HG02759 (cell line): ENCODE data around the gene CACNA1B.
"Not testable (repeated sequence)": the region's sequence is repeated elsewhere in the genome, so short reads cannot be mapped to it uniquely, and the experiment has no call there.

Experiments
- ATAC-seq: cut with Tn5 transposase; IDR thresholded peaks from one replicate; pipeline ENCODE4 v1.9.1; 2021; ENCODE audit warnings: mild to moderate bottlenecking, moderate library complexity; ENCODE audit not compliant: unreplicated experiment

Gene CACNA1B

DNA sequence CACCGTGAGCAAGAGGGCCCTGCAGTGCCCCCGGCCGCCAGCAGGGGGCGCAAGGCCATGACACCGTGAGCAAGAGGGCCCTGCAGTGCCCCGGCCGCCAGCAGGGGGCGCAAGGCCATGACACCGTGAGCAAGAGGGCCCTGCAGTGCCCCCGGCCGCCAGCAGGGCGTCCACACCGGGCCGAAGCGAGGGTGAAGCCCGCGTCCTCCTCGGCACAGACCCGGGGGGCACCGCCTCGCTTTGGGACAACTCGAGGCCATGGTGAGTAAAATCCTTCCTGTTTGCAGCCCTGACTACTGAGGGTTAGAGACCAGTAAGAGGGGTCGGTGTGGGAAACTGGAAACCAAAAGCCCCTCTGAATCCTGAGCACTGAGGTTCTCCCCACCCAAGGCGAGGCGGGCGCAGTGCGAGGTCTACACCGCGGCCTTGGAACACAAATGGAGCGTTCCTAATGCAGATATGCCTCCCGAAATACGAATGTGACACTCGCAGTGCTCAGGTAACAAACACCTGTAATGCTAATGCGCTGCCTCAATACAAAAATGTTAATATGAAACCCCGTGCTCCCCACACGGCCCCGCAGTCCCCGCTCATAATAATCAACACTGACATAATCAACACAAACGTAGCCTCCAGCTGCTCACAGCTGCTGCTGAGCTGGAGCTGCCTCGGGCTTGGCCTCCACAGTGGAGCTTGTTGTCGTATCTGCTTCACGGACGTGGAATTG lies 249.4 kb downstream of the CACNA1B start:
- not testable (repeated sequence) for ATAC-seq

DNA sequence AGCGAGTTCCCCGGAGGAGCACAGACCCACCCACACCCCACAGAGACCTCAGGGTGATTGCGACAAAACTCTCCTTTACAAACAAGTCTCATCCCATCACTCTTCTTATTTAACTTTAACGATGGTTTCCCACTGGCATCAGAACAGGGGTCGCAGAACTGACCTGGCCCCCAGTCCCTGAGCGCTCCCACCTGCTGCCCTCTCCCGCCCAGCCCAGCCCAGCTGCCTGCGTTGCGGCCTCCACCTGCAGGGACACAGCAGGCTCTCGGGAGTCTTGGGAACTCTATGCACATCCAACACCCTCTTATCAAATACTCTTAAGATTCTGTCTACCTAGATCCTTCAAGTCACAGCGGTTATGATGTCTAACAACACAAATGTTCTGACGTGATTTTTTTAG lies 250.4 kb downstream of the CACNA1B start:
- ATAC-seq = not testable (repeated sequence)

DNA sequence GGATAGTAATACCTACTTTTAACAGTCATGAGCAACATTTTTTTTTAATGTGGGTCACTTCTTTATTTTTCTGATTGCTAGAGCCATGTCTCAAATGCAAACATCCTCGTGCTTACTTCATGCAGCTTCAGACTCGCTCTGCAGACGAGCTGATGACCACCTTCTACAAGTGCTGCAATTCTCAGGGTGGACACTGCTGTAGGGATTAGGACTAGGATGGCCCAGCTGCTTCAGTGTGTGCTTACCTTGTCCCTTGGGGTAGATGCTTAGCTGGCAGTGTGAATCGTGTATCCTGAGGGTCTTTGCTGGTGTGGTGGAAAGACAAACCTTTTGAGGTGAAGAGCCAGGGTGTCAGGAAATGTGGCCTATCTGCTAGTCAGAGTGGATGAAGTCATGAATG lies 251.7 kb downstream of the CACNA1B start:
- ATAC-seq = not testable (repeated sequence)

DNA sequence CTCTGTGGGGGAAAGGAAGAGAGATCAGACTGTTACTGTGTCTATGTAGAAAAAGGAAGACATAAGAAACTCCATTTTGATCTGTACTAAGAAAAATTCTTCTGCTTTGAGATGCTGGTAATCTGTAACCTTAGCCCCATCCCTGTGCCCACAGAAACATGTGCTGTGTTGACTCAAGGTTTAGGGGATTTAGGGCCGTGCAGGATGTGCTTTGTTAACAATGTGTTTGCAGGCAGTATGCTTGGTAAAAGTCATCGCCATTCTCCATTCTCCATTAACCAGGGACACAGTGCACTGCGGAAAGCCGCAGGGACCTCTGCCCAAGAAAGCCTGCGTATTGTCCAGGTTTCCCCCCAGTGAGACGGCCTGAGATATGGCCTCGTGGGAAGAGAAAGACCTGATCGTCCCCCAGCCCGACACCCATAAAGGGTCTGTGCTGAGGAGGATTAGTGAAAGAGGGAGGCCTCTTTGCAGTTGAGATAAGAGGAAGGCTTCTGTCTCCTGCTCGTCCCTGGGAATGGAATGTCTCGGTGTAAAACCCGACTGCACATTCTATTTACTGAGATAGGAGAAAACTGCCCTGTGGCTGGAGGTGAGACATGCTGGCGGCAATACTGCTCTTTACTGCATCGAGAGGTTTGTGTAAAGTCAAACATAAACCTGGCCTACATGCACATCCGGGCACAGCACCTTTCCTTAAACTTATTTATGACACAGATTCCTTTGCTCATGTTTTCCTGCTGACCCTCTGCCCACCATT lies 255.5 kb downstream of the CACNA1B start:
- ATAC-seq = not testable (repeated sequence)

DNA sequence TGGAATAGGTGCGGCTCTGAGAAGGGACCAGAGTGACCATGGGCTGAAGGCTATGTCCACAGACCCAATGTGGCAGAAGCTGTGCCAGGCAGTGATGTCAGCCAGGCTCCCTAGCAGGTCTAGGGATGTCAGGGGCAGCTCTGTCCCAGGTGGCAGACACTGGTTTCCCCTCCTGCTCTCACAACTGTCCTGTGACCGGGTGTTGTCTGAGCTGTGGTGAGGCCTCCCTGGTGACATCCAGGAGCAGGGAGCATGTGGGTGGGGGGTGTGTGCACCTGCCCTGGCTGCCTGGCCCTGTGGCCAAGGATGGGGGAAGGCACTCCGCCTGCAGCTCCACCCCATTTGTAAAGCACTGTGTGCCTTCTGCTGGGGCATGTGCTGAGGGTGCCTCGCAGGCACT lies 257.0 kb downstream of the CACNA1B start:
- ATAC-seq = not testable (repeated sequence)

DNA sequence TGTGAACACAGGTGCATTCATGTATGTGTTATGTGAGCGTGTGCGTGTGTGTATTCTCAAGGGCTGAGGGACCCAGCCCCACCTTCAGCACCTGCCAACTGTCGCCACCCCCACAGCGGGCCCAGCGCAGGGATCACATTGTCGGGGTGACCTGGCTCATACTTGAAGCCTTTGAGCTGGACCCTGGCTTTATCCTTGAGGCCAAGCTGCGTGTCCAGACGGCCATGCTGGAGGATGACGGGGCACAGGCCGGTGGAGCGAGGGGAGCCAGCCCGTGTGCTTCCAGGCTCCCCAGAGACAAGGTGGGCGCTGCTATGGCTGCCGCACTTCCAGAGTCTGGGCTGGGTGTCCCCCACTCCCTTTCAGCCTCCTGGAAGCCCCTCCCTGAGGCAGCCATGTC lies 261.5 kb downstream of the CACNA1B start:
- ATAC-seq = not testable (repeated sequence)

DNA sequence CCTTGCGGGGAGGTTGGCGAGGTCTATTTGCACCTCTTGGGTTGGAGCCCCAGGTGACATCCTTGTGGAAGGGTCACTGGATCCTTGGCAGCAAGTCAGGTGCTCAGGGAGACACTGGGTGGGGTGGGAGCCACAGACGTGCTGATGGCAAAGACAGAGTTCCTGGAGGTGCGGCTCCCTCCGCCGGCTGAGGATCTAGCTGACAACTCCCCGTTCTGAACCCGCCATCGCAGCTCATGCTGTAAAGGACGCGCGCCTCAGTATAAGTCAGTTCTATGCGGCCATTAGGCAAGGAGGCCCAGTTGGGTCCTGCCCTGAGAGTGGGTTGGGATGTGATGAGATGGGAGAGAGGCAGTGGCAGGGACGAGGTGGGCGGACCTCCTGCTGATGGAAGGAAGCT lies 263.4 kb downstream of the CACNA1B start:
- ATAC-seq = not testable (repeated sequence)

DNA sequence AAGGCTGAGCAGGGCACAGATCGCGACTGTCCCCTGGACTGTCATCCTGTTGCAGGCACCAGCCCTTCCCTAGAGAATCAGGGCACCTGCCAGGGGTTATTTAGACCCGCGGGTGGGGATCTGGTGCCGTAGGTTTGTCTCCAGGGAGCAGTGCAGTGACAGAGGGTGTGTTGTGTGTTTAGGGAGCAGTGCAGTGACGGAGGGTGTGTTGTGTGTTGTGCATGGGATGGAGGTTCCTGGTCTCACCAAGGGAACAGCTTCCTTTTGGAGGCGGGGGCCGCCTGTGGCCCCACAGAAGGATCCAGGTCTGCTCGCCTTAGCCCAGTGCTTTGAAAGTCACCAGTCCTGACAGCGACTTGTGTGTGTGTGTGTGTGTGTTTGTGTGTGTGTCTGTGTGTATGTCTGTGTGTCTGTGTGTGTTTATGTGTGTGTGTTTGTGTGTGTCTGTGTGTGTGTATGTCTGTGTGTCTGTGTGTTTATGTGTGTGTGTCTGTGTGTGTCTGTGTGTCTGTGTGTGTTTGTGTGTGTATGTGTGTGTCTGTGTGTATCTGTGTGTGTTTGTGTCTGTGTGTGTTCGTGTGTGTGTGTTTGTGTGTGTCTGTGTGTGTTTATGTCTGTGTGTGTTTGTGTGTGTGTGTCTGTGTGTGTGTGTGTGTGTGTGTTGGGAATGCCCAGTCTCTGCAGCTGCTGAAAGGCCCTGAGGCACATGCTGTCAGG lies 265.1 kb downstream of the CACNA1B start:
- not testable (repeated sequence) for ATAC-seq

DNA sequence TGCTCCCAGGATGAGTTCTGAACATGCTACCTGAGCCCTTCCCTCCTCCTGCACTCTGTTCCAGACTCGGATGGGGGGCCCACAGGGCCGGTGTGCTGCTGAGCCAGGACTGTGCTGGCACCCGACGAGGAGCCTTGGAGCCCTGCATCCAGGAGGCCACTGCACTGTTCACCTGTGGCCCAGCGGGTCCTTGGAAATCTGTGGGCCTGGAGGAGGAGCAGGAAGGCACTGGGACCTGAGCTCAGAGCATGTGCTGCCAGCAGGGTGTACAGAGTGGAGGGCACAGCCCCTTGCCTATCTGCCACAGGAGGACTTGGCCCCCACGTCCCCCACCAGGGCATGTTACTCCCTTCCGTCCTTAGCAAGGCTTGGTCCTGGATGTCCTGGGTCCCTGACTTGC lies 265.9 kb downstream of the CACNA1B start:
- ATAC-seq = not testable (repeated sequence)

DNA sequence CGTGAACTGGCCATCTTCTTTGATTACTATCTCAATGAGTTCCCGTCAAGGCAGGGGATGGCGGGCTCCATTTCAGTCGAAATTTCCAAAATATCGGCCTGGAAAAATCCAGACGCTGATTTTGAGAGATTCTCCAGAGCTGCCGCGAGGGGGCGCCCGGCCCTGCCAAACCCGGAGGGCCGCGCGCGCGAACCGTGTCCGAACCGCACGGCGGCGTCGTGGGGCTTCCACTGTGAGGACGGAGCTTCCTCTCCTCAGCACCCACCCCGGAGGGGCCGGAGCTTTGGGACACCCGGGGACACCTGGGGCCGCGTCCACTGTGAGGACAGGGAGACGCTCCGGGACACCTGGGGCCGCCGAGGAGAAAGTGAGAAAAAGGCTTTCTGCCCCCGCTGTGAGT lies 270.0 kb downstream of the CACNA1B start:
- not testable (repeated sequence) for ATAC-seq

DNA sequence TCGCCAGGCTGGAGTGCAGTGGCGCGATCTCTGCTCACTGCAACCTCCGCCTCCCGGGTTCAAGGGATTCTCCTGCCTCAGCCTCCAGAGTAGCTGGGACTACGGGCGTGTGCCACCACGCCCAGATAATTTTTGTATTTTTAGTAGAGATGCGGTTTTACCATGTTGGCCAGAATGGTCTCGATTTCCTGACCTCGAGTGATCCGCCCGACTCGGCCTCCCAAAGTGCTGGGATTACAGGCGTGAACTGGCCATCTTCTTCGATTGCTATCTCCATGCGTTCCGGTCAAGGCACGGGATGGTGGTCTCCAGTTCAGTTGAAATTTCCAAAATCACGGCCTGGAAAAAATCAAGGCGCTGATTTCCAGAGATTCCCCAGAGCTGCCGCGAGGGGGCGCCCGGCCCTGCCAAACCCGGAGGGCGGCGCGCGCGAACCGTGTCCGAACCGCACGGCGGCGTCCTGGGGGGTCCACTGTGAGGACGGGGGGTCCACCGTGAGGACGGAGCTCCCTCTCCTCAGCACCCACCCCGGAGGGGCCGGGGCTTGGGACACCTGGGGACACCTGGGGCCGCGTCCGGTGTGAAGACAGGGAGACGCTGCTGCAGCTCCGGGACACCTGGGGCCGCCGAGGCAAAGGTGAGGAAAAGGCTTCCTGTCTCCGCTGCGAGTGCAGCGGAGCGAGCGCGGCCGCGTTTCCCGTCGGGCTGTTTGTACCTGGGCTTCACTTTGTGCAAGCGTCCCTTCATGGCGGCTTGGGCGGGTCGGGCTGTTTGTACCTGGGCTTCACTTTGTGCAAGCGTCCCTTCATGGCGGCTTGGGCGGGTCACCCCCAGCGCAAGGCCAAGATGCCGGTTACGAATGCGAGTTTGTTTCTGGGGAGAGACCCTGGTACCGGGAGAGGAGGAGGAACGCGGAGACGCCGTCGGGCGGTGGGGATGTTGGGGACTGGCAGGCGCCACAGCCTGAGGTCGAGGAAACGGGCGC lies 272.4 kb downstream of the CACNA1B start:
- not testable (repeated sequence) for ATAC-seq

DNA sequence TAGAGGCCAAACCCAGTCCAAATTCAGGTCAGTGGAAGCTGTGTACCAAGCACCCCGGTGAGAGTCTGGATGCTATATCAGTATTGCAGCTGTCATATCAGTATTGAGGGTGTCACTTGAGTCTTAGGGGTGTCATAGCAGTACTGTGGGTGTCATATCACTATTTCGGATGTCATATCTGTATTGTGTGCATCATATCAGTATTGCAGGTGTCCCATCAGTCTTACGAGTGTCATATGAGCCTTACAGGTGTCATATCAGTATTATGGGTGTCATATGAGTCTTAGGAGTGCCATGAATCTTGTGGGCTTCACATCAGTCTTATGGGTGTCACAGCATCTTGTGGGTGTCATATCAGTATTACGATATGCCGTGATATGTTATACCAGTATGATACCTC lies 278.2 kb downstream of the CACNA1B start:
- not testable (repeated sequence) for ATAC-seq

DNA sequence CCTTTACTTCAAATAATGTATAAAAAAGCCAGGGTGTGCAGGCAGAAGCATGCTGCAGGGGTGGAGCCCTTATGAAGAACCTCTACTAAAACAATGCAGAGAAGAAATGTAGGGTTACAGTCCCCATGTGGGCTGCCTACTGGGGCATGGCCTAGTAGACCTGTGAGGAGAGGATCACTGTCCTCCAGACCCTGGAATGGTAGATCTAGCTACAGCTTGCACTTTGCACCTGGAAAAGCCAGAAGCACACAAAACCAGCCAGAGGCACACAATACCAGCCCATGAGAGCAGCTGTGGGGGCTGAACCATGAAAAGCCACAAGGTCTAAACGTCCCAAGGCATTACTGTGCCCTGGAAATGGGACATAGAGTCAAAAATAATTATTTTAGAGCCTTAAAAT lies 289.2 kb downstream of the CACNA1B start:
- ATAC-seq = not testable (repeated sequence)
